ENCODE results near the gene SORBS2.

The SORBS2 gene

DNA sequence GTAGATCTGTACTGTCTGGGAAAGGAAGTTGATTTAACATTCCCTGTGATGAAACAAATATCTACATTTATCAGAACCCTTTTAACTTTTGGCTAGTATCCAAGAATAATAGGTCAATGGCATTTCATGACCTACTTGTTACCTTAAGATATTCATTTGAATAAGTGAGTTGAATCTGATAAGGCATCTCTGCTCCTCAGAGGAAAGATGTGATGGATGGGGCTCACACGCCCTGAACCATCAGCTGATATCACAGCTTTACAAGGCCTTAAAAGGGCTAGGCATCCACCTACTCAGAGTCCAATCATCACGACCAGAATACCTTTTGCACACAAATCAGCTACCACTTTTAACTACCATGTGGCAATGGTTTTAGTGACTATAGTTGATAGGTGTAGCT lies 186.5 kb downstream of the SORBS2 start:
- DNase-seq = no peak

GRCh38 chr4:185624259-185624589 lies 187.8 kb downstream of the SORBS2 start:
- no peak for DNase-seq

- DNase-seq = no peak
Observed at GRCh38 chr4:185623444-185624258, 188.3 kb downstream of the SORBS2 start.

- no peak for DNase-seq
Observed at GRCh38 chr4:185608185-185608584, 203.8 kb downstream of the SORBS2 start.

- DNase-seq = no peak
Observed at GRCh38 chr4:185602397-185602796, 209.6 kb downstream of the SORBS2 start.

GRCh38 chr4:185600801-185601434 lies 211.1 kb downstream of the SORBS2 start:
- no peak for DNase-seq

DNA sequence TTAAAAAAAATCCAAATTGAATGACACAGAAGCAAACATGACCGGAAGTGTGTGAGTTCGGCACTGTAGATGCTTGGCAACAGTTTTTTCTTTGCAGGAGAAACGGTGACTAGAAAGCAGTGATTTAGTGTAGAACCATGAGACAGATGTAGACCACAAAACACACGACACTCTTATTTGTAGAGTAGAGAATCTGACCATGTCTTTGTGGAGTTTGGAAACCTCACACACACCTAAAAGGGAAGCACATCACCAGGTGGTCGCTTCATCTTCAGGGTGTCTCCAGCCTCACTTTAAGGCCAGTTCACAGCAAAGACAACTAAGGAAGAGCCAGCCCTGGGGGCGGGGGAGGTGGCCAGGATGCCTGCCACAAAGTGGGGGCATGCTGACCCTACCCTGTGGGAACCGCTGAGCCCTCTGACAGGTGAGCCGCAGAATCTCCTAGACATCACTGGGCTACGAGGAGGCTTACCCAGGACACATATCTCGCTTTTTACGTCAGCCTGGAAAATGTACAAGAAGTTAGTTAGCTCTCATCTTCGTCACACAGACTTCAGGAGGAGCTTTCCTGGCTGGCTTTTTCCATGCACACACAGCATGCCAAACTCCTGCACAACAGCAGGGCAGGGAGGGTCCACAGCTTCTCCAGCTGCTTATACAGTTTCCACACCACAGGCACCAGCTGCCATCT lies 212.3 kb downstream of the SORBS2 start:
- no peak for DNase-seq

DNA sequence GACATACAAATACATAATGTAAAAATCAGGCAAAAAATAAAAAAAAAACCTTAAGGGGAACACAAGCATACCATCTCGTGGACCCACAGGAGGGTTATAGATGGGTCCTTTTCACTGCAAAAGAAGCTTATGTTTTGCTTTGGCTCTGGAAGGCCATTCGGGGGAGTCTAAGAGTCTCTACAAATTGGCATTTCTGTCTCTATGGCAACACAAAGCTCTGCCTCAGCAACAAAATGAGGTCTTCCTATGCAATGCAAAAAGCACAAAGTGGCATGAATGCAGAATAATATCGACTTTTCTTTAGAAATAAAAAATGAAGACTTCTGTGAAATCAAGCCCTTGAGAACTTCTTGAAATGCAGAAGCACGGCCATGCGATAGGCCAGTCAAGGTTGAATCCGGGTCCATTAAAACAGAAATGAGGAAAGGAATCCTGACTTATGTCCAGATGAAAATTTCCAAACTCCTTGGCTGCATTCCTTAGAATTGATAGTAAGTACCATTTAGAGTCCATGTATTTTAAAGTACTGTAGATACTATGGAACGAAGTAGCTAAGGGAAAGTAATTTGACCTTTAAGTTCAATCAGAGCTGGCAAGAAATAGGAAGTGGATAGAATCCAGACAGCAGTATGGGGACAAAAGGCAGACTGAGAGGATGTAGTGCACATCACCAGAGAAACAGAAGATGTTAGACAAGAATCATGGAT lies 213.0 kb downstream of the SORBS2 start:
- no peak for DNase-seq

- DNase-seq = peak; percentile 74
Observed at GRCh38 chr4:185597532-185598188, 214.3 kb downstream of the SORBS2 start.

GRCh38 chr4:185592845-185593488 lies 219.0 kb downstream of the SORBS2 start:
- peak; percentile 27 for DNase-seq

GRCh38 chr4:185592438-185592837 lies 219.6 kb downstream of the SORBS2 start:
- no peak for DNase-seq

DNA sequence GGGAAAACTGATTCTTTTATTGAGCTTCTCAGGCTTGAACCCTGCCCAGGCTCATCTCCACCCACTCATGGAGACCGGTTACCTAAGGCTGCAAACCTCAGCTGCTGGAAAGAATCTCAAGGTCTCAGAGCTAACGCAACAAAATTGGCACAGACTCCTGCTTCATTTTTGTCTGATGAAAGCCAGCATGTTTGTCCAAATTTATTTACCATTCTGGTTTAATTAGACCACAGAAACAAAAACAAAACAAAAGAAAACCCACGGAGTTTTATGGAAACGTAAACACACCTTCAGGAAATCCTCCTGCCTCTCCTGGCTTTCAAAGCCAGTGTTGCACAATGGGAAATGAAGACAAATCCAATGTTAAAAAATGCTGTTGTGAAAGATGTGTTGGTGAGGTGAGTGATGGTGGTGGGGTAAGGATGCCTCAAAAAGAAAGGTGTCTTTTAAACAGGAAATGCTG lies 220.3 kb downstream of the SORBS2 start:
- no peak for DNase-seq

DNA sequence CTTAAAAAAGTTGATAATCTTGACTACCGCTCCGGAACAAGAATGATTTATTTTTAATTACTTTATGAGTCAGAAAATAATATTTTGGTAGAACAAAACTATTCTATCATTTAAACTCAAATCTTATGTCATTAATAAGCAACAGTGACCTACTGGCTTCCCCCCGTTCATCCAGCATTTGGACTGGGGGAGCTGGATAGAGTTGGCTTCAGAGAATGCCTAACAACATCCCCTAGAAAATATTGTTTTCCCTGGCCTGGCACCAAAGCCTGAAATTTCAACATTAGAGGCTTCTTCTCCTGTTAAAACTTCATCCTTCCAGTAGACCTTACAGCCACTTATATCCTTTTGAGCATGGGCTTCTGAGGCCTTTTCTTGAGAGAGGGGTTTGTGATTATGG lies 221.0 kb downstream of the SORBS2 start:
- no peak for DNase-seq

DNA sequence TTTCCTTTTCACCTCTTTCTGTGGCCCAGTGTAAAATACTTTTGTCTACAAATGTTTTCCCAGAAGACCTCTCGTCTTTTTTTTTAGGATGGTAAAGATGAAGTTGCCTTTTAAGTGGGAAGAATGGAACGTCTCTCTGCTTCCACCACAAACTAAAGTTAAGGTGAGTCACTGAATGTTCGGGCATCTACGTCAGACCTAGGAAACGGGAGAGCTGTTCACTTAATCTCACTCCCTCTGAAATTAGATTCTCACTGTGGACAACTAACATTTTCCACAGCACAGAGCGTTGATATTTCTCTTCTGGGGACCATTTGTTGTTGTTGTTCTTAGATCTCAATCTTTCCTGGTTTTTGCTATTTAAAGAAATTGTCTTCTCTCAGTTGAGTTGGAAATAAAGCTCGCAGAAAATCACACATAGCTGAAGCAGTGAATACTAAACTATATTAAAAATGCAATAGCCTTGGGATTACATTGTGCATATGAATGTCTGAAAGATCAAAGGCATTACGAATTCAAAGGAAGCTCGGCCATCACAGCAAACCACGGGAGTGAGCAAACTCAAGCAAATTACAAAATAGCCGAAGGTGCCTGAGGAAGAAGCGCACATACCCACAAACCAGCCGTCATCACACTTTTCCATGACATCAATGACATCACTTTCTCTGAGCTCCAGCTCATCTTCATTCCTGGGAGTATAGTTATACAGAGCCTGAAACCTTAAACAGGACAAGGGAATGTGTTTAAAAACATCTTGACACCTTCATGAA lies 222.7 kb downstream of the SORBS2 start:
- DNase-seq = no peak

- no peak for DNase-seq
Observed at GRCh38 chr4:185587427-185588161, 224.4 kb downstream of the SORBS2 start.

DNA sequence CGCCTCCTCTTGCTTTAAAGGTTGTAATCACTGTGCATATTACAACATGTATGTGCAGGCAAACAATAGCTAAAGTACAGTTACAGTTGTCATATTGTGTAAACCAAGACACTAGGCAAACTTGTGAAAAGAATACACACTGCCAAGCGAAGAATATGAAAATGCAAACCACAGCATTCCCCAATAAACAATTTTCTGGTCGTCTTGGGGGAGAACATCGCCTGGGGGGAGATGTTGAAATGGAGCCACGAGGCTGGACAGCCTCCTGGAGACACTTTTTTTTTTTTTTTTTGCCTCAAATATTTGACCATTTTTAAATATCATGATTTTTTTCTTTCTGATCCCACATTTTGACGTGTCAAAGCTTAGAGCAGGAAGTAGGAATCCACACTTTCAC lies 225.0 kb downstream of the SORBS2 start:
- DNase-seq = no peak

DNA sequence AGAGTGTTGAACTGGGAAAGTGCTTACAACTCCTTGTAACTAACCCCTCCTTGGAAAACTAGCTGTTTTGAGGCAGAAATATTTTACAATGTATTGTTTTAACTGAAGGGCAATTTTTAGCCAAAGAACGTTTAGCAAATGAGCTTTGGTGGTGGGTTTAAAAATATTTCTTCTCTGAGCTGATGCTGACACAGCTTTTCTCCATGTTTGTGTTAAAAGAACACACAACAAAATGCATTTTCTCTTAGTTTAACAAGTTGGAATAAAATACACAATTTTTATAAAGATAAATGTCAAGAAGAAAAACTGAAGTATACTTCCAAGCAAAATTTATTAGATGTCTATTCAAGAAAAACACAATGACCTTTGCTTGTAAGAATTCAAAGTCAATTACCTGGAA lies 226.8 kb downstream of the SORBS2 start:
- DNase-seq = no peak

DNA sequence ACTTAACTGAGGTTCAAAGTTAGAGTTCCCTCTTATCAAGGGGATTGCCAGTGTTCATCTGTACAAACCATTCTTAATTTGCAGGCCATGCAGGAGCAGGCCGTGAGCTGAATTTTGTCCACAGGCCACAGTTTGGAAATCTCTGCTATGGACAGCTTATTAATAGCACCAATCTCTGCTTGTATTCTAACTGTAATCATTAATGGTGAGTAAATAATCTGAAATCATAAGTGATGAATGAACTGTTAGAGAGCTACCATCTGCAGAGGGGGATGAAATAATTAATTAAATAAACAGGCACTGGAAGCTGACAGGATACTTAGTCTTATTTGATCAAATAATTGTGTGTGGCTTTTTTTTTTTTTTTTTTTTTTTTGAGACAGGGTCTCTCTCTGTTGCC lies 228.2 kb downstream of the SORBS2 start:
- DNase-seq = no peak

DNA sequence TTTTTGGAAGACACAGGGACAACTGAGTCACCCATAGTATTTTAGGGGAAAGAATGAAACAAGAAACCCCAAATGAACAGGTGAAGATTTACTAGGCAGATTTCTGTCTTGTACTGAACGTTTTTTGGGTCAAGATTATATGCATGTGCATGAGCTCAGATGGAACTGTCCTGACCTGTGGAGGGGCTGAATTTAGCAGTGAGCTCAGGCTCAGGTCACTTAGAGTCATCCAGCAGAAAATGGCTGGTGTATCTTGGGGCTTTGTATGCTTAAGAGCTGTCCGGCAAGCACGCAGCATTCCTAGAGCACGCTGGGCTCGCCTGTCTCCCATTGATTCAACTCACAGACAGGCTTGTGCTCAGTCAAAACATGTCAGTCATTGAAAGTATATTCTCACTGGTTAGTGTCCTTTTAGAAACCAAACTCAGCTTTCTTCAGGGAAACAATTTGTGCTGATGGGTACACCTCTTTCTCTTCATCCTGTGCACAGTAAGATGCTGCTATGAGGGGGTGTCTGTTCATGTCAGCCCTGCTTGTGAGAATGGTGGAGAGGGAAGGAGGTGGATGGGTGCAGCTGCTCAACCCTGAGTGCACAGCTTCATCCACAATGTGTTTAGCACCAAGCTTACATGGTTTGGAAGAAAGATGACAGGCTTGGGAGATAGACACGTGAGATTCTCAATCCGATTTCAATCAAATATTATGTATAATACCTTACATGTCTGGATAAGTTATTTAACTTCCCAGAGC lies 229.2 kb downstream of the SORBS2 start:
- no peak for DNase-seq

- no peak for DNase-seq
Observed at GRCh38 chr4:185580699-185581098, 231.3 kb downstream of the SORBS2 start.
